Uterus (tissue), 2 donors: ENCODE measurements around the gene ESRRG.

Source experiments
- POLR2A ChIP-seq, 2 donors: fragments of 450-650 bp; IDR thresholded peaks; one replicate each; pipeline ENCODE4 v1.6.1; 2016; ENCODE audit warnings: antibody characterized with exemption in 2 of 2, mild to moderate bottlenecking in 1 of 2, moderate library complexity in 1 of 2
- TF ChIP-seq, protein P1 (sequence below), 4 experiments: fragments of 200-600 bp in 2 of 4; fragments of 450-650 bp in 2 of 4; sonication (generic) in 2 of 4; IDR thresholded peaks; one replicate each; pipeline ENCODE4 v1.5.1; 2016 to 2019; ENCODE audit warnings: antibody characterized with exemption in 4 of 4, mild to moderate bottlenecking in 2 of 4, moderate library complexity in 1 of 4

- TF ChIP-seq, protein P1, sequence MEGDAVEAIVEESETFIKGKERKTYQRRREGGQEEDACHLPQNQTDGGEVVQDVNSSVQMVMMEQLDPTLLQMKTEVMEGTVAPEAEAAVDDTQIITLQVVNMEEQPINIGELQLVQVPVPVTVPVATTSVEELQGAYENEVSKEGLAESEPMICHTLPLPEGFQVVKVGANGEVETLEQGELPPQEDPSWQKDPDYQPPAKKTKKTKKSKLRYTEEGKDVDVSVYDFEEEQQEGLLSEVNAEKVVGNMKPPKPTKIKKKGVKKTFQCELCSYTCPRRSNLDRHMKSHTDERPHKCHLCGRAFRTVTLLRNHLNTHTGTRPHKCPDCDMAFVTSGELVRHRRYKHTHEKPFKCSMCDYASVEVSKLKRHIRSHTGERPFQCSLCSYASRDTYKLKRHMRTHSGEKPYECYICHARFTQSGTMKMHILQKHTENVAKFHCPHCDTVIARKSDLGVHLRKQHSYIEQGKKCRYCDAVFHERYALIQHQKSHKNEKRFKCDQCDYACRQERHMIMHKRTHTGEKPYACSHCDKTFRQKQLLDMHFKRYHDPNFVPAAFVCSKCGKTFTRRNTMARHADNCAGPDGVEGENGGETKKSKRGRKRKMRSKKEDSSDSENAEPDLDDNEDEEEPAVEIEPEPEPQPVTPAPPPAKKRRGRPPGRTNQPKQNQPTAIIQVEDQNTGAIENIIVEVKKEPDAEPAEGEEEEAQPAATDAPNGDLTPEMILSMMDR (IDR thresholded peaks at IDR 0.05), result no peak
- no peak for TF ChIP-seq POLR2A (IDR thresholded peaks at IDR 0.05)
These were observed 8.3 kb upstream of the ESRRG start for GRCh38 chr1:216731562-216731961.
